ENCODE measurements around the gene MPHOSPH9. TPM values are rescaled to one million over a fixed set of nuclear protein-coding genes. Genes with fewer than 3 reads are reported as not detected.

The MPHOSPH9 gene
- total RNA-seq, 1 donor from 2014 or later, result 40.9 TPM

DNA sequence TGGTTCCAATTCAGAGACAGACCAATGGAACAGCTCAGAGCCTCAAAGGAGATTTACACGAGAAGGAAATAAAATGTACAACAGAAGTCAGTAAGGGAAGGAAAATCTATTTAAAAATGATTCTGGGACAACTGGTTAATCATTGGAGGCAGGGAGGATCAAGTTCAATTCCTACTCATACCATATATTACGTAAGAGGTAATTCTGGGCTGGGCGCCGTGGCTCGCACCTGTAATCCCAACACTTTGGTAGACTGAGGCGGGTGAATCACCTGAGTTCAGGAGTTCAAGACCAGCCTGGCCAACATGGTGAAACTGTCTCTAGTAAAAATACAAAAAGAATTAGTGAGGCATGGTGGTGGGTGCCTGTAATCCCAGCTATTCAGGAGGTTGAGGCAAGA is 45.3 kb downstream of the MPHOSPH9 start:
- no peak overlapping the region for H3K27ac Mint-ChIP-seq
- no peak for TF ChIP-seq CTCF (IDR thresholded peaks at IDR 0.05; ENCODE audit: unreplicated experiment)
- no peaks in the 10 kb centered on the region for H3K4me1 Mint-ChIP-seq
- no peaks in the 10 kb centered on the region for H3K27me3 Mint-ChIP-seq (ENCODE audit: low read depth)
- H3K9me3 Mint-ChIP-seq, result no peaks in the 10 kb centered on the region
- peaks cover 34% of the 10 kb centered on the region for H3K36me3 Mint-ChIP-seq
- H3K4me3 Mint-ChIP-seq, result no peak overlapping the region
- no peak for DNase-seq (ENCODE audit: low spot score in 2 of 2, unreplicated experiment in 2 of 2)

DNA sequence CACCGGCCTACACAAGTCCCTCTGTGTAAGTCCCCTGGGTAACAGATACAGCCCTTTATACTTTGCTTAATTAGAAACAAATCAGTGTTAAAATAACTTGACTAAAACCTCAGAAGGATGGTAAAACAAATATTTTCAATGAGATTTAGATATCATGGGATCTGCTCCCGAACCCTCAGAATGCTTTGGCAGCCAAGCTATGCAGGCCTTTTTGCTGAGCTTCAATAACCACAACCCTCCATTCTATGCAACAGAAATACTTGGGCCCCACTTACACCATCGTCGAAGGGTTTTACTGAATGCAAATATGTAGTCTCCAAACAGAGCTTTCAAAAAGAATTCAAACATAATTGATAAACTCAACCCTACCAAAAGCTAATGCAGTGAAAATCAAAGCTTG is 52.8 kb downstream of the MPHOSPH9 start:
- no peak overlapping the region for H3K27ac Mint-ChIP-seq
- H3K9me3 Mint-ChIP-seq, result no peaks in the 10 kb centered on the region
- no peak for DNase-seq (ENCODE audit: low spot score in 2 of 2, unreplicated experiment in 2 of 2)
- H3K4me3 Mint-ChIP-seq, result no peak overlapping the region
- no peaks in the 10 kb centered on the region for H3K4me1 Mint-ChIP-seq
- no peak for TF ChIP-seq CTCF (IDR thresholded peaks at IDR 0.05; ENCODE audit: unreplicated experiment)
- H3K27me3 Mint-ChIP-seq (ENCODE audit: low read depth), result no peaks in the 10 kb centered on the region
- peaks cover 29% of the 10 kb centered on the region for H3K36me3 Mint-ChIP-seq

GRCh38 chr12:123171967-123172366 is 61.0 kb downstream of the MPHOSPH9 start:
- TF ChIP-seq CTCF (IDR thresholded peaks at IDR 0.05; ENCODE audit: unreplicated experiment), result no peak
- peaks cover 22% of the 10 kb centered on the region for H3K36me3 Mint-ChIP-seq
- no peak for DNase-seq (ENCODE audit: low spot score in 2 of 2, unreplicated experiment in 2 of 2)
- H3K27me3 Mint-ChIP-seq (ENCODE audit: low read depth), result no peaks in the 10 kb centered on the region
- H3K9me3 Mint-ChIP-seq, result no peaks in the 10 kb centered on the region
- H3K4me1 Mint-ChIP-seq, result no peaks in the 10 kb centered on the region
- no peak overlapping the region for H3K27ac Mint-ChIP-seq
- no peak overlapping the region for H3K4me3 Mint-ChIP-seq

GRCh38 chr12:123167329-123167728 is 65.6 kb downstream of the MPHOSPH9 start:
- no peak for DNase-seq (ENCODE audit: low spot score in 2 of 2, unreplicated experiment in 2 of 2)
- no peaks in the 10 kb centered on the region for H3K9me3 Mint-ChIP-seq
- no peak overlapping the region for H3K4me3 Mint-ChIP-seq
- peaks cover 15% of the 10 kb centered on the region for H3K4me1 Mint-ChIP-seq
- H3K36me3 Mint-ChIP-seq, result peaks cover 19% of the 10 kb centered on the region
- H3K27ac Mint-ChIP-seq, result no peak overlapping the region
- no peak for TF ChIP-seq CTCF (IDR thresholded peaks at IDR 0.05; ENCODE audit: unreplicated experiment)
- H3K27me3 Mint-ChIP-seq (ENCODE audit: low read depth), result no peaks in the 10 kb centered on the region

- Mint-ChIP-seq H3K27ac (no peak overlapping the region), H3K9me3 (no peaks in the 10 kb centered on the region), H3K4me3 (no peak overlapping the region), H3K36me3 (peaks cover 12% of the 10 kb centered on the region), H3K4me1 (peaks cover 23% of the 10 kb centered on the region), H3K27me3 (ENCODE audit: low read depth) (no peaks in the 10 kb centered on the region)
- no peak for DNase-seq (ENCODE audit: low spot score in 2 of 2, unreplicated experiment in 2 of 2)
- TF ChIP-seq CTCF (IDR thresholded peaks at IDR 0.05; ENCODE audit: unreplicated experiment), result no peak
Observed at GRCh38 chr12:123165537-123165936, 67.4 kb downstream of the MPHOSPH9 start.

- Mint-ChIP-seq H3K27me3 (ENCODE audit: low read depth) (no peaks in the 10 kb centered on the region), H3K4me1 (peaks cover 26% of the 10 kb centered on the region), H3K9me3 (no peaks in the 10 kb centered on the region), H3K4me3 (no peak overlapping the region), H3K27ac (no peak overlapping the region), H3K36me3 (peaks cover 11% of the 10 kb centered on the region)
- no peak for DNase-seq (ENCODE audit: low spot score in 2 of 2, unreplicated experiment in 2 of 2)
- TF ChIP-seq CTCF (IDR thresholded peaks at IDR 0.05; ENCODE audit: unreplicated experiment), result no peak
Observed at GRCh38 chr12:123164710-123165261, 68.2 kb downstream of the MPHOSPH9 start.

Measured in mesothelial cell of epicardium (in vitro differentiated cells).